GM12864 (cell line): Measurements from ENCODE around the gene ARVCF.
"Not testable (repeated sequence)": the region's sequence is repeated elsewhere in the genome, so short reads cannot be mapped to it uniquely, and the experiment has no call there.

ENCODE experiments used
- DNase-seq: peaks from one replicate; pipeline ENCODE4 v3.0.0-alpha.2; 2011; ENCODE audit warnings: low read depth
- H3K4me3 ChIP-seq: 2 replicates; pipeline ENCODE4 v1.5.1; 2011; ENCODE audit warnings: mild to moderate bottlenecking, low read depth, low read length, control low read depth
- CTCF ChIP-seq: IDR thresholded peaks from 2 replicates; pipeline ENCODE4 v1.5.1; 2011; ENCODE audit warnings: low read depth, mild to moderate bottlenecking, moderate library complexity, low read length, control low read depth, inconsistent platforms; ENCODE audit errors: missing control alignments

ARVCF gene

GRCh38 chr22:19937616-19938473 lies 78.8 kb downstream of the ARVCF start:
- no peak overlapping the region for H3K4me3 ChIP-seq
- TF ChIP-seq CTCF, result no peak
- no peak for DNase-seq

- no peak overlapping the region for H3K4me3 ChIP-seq
- no peak for TF ChIP-seq CTCF
- DNase-seq, result no peak
Measured at GRCh38 chr22:19936513-19936912, 80.1 kb downstream of the ARVCF start.

GRCh38 chr22:19935123-19935718 lies 81.4 kb downstream of the ARVCF start:
- DNase-seq, H3K4me3 ChIP-seq: not testable (repeated sequence)

- TF ChIP-seq CTCF, result no peak
- DNase-seq, result no peak
- H3K4me3 ChIP-seq, result no peak overlapping the region
Measured at GRCh38 chr22:19933341-19934241, 83.0 kb downstream of the ARVCF start.

GRCh38 chr22:19932367-19933206 lies 84.0 kb downstream of the ARVCF start:
- TF ChIP-seq CTCF, result no peak
- no peak for DNase-seq
- H3K4me3 ChIP-seq, result no peak overlapping the region

- DNase-seq, result no peak
- no peak overlapping the region for H3K4me3 ChIP-seq
- TF ChIP-seq CTCF, result no peak
Measured at GRCh38 chr22:19931514-19931913, 85.1 kb downstream of the ARVCF start.
